ENCODE data around the gene PTPN13. TPM values are rescaled to one million over a fixed set of nuclear protein-coding genes. Genes with fewer than 3 reads are reported as not detected.

The PTPN13 gene
- total RNA-seq, 4 donors from 2014 or later, result 3.7 to 18.5 (median 10.1) TPM

- Histone ChIP-seq H3K27ac (no peak overlapping the region), H3K27me3 (no peaks in the 10 kb centered on the region), H3K4me3 (no peak overlapping the region), H3K9me3 (peaks cover 4 to 10% of the 10 kb centered on the region in 2 donors), H3K36me3 (no peaks in the 10 kb centered on the region), H3K4me1 (no peaks in the 10 kb centered on the region)
- 100% methylated on average over 1 of the region's 1 CpG for WGBS, 2 donors (ENCODE audit: low coverage in 1 of 2)
- DNase-seq, result no peak
- in situ Hi-C loops (cut with MboI; ENCODE audit: low pct_ligation_motif_present in 1 of 4, low pct_unique_long_range_greater_than_20kb in 1 of 4, low sequenced_read_pairs in 3 of 4), result no loop called here
- TF ChIP-seq CTCF (IDR thresholded peaks at IDR 0.05) (no peak), POLR2A (IDR thresholded peaks at IDR 0.05) (no peak), EP300 (IDR thresholded peaks at IDR 0.05; ENCODE audit: low read depth) (no peak), POLR2AphosphoS5 (IDR thresholded peaks at IDR 0.05) (no peak)
- intact Hi-C loops (cut with DNase I; ENCODE audit: low total_unique reads), result no loop called here
Measured at GRCh38 chr4:86657382-86657781, 63.3 kb downstream of the PTPN13 start.

DNA sequence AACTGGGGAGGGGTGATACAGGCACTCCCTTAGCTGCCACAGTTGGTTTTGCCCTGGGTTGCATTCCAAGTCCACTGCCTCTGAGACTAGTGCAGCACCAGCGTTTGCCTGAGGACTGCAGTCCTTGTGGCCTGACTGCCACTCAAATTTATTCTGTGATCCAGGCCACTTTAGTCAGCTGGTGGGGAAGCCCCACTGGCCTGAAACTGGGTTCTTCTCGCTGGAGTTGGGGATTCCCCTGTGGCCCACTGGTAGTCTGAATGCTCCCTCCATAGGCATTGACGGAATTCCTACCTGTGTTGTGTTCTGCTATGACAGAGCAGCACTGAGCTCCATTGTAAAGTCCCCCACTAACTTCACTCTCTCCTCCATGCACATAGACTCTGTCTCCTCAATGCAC is 63.8 kb downstream of the PTPN13 start:
- H3K27ac ChIP-seq, result no peak overlapping the region
- in situ Hi-C loops (cut with MboI; ENCODE audit: low pct_ligation_motif_present in 1 of 4, low pct_unique_long_range_greater_than_20kb in 1 of 4, low sequenced_read_pairs in 3 of 4), result no loop called here
- H3K4me1 ChIP-seq, result no peaks in the 10 kb centered on the region
- WGBS, 2 donors (ENCODE audit: low coverage in 1 of 2), result 82 to 100% methylated on average over 1 to 3 of the region's 3 CpGs
- intact Hi-C loops (cut with DNase I; ENCODE audit: low total_unique reads), result no loop called here
- peaks cover 0 to 6% of the 10 kb centered on the region in 2 donors for H3K9me3 ChIP-seq
- DNase-seq, result no peak
- no peaks in the 10 kb centered on the region for H3K27me3 ChIP-seq
- no peaks in the 10 kb centered on the region for H3K36me3 ChIP-seq
- TF ChIP-seq POLR2A (IDR thresholded peaks at IDR 0.05), result no peak
- no peak for TF ChIP-seq POLR2AphosphoS5 (IDR thresholded peaks at IDR 0.05)
- no peak for TF ChIP-seq CTCF (IDR thresholded peaks at IDR 0.05)
- no peak overlapping the region for H3K4me3 ChIP-seq

GRCh38 chr4:86660401-86660800 is 66.3 kb downstream of the PTPN13 start:
- in situ Hi-C loops (cut with MboI; ENCODE audit: low pct_ligation_motif_present in 1 of 4, low pct_unique_long_range_greater_than_20kb in 1 of 4, low sequenced_read_pairs in 3 of 4) (no loop called here), intact Hi-C loops (cut with DNase I; ENCODE audit: low total_unique reads) (no loop called here)
- DNase-seq, result no peak

GRCh38 chr4:86661006-86661405 is 66.9 kb downstream of the PTPN13 start:
- Histone ChIP-seq H3K27me3 (no peaks in the 10 kb centered on the region), H3K27ac (no peak overlapping the region), H3K36me3 (no peaks in the 10 kb centered on the region), H3K4me3 (no peak overlapping the region), H3K9me3 (no peaks in the 10 kb centered on the region), H3K4me1 (no peaks in the 10 kb centered on the region)
- no peak for DNase-seq
- TF ChIP-seq EP300 (IDR thresholded peaks at IDR 0.05; ENCODE audit: low read depth), result no peak
- TF ChIP-seq POLR2AphosphoS5 (IDR thresholded peaks at IDR 0.05), result no peak
- TF ChIP-seq POLR2A (IDR thresholded peaks at IDR 0.05), result no peak
- TF ChIP-seq CTCF (IDR thresholded peaks at IDR 0.05), result no peak
- intact Hi-C loops (cut with DNase I; ENCODE audit: low total_unique reads), result no loop called here
- in situ Hi-C loops (cut with MboI; ENCODE audit: low pct_ligation_motif_present in 1 of 4, low pct_unique_long_range_greater_than_20kb in 1 of 4, low sequenced_read_pairs in 3 of 4), result no loop called here

More at GRCh38 chr4:86660401-86660800, 66.3 kb downstream of the PTPN13 start:
- no peak overlapping the region for H3K4me3 ChIP-seq
- H3K27me3 ChIP-seq, result no peaks in the 10 kb centered on the region
- no peaks in the 10 kb centered on the region for H3K4me1 ChIP-seq
- TF ChIP-seq POLR2AphosphoS5 (IDR thresholded peaks at IDR 0.05), result no peak
- no peak for TF ChIP-seq CTCF (IDR thresholded peaks at IDR 0.05)
- no peak for TF ChIP-seq EP300 (IDR thresholded peaks at IDR 0.05; ENCODE audit: low read depth)
- TF ChIP-seq POLR2A (IDR thresholded peaks at IDR 0.05), result no peak
- H3K36me3 ChIP-seq, result no peaks in the 10 kb centered on the region
- no peak overlapping the region for H3K27ac ChIP-seq
- 73 to 83% methylated on average over 2 of the region's 2 CpGs for WGBS, 2 donors (ENCODE audit: low coverage in 1 of 2)
- no peaks in the 10 kb centered on the region for H3K9me3 ChIP-seq
